HG02981 (cell line): ENCODE measurements around the gene NPY2R.
A peak's percentile ranks its signal among the peaks of the same experiment; 100 is the strongest.

Source experiments
- ATAC-seq: cut with Tn5 transposase; IDR thresholded peaks from one replicate; pipeline ENCODE4 v1.9.1; 2021; ENCODE audit warnings: mild to moderate bottlenecking, moderate library complexity; ENCODE audit not compliant: unreplicated experiment

Gene NPY2R

GRCh38 chr4:155208258-155209054, at the start of gene NPY2R:
TSS of gene NPY2R (plus strand) at chr4:155208636. CDS start at chr4:155213940, 5,304 bp downstream.
- no peak for ATAC-seq

- no peak for ATAC-seq
These were observed 47.1 kb upstream of the NPY2R start for GRCh38 chr4:155161357-155161756.

GRCh38 chr4:155164718-155165117, 43.7 kb upstream of the NPY2R start:
- ATAC-seq: no peak

DNA sequence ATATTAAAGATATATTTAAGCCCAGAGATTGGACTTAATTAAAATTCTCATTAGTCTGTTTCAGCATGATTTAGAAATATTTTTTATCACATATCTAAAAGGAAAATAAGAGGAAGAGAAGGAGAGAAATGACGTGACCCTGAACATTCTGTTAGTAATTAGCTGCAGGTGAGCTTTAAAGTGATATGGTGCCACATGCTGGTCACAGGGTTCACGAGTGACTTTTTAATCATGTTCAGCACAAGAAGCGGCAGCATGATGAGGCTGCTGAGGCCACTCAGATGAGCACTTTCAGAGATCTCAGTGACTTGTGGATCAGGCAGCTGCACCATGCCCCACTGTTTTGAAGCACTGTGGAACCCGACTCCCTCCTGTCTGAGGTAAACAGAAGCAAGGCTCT, 37.9 kb upstream of the NPY2R start:
- ATAC-seq: no peak

DNA sequence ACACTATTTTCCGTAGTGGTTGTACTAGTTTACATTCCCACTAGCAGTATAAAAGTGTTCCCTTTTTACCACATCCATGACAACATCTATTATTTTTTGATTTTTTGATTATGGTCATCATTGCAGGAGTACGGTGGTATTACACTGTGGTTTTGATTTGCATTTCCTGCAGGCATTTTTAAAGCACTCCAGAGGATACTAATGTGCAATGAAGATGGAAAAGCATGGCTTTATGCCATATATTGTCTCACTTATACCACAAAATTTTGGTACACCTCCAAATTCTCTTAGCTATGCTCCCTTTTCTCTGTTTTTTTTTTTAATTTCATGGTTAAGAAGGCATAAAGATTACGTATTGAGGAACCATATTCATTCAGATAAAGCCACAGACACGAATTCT, 35.1 kb upstream of the NPY2R start:
- no peak for ATAC-seq

GRCh38 chr4:155174668-155175067, 33.8 kb upstream of the NPY2R start:
- ATAC-seq: no peak

GRCh38 chr4:155179216-155179615, 29.2 kb upstream of the NPY2R start:
- ATAC-seq: no peak

DNA sequence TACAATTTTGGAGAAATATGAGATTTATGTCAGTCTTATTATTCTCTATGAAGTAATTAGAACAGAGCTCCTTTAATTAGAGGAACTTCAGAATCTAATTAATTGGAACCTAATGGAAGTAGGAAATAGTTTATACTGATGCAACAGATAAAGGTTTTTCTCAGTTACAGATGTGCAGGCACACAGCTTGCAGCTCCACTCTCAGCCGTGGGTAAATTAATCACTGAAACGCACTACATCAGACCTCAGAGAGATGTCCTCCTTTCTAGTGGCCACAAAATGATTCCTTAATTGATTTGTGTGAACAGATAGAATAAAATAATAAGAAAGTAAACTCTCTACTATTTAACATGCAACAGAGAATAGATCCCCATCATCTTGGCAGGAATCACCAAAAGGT, 21.5 kb upstream of the NPY2R start:
- ATAC-seq: no peak

- ATAC-seq: peak; percentile 46
These were observed 20.4 kb upstream of the NPY2R start for GRCh38 chr4:155187989-155188388.

GRCh38 chr4:155190099-155190498, 18.3 kb upstream of the NPY2R start:
- no peak for ATAC-seq

DNA sequence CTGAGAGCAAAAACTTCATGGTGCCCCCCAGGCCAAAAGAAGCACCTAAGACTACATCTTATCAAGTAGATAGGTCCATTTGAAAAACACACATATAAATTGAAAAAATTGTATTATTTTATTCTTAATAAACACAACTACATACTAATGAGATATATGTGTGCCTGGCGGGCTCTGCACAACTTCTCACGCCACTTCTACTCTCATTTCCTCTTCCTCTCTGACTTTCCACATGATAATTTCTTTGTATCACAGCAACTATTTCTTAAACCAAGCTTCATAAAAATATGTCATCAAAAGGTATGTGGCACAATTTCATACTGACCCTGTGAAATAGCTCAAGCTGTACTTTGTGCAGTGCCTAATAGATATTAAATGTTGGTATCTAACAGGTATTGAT, 10.7 kb upstream of the NPY2R start:
- ATAC-seq: no peak

DNA sequence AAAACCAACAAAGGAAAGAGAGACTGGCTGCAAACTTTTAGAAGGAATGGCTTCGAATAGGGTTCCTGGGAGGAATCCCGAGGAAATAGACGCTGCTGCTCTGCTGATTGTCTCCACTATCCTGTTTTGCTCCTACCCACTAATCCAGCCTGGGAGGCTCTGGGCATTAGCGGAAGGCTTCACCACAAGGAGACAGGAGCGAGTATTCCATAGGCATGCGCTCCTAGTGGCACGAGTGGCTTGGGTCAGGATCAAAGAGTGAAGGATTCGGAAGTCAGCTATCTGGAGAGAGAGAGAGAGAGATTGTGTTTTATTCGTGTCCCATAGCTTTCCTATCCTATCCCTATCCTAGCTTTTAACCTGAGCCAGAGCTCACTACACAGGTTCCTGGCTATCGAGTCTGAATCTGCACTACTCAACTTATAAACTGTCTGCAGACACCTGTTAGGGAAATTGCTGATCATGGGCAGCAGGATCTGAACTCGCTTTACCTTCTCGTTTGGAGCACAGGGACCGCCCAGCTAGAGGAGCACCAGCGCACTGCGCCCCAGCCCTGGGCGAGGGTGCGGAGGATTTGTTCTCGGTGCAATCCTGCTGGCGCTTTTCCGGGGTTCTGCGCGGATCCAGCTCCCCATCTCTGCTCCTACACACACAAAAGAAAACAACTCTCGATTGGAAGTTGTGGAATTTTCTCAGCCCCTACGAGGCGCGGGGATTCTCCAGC, 740 bp upstream of the NPY2R start:
- ATAC-seq: no peak

- ATAC-seq: no peak
These were observed 11.6 kb downstream of the NPY2R start for GRCh38 chr4:155220025-155220424.

- ATAC-seq: no peak
These were observed 18.7 kb downstream of the NPY2R start for GRCh38 chr4:155227131-155227530.

DNA sequence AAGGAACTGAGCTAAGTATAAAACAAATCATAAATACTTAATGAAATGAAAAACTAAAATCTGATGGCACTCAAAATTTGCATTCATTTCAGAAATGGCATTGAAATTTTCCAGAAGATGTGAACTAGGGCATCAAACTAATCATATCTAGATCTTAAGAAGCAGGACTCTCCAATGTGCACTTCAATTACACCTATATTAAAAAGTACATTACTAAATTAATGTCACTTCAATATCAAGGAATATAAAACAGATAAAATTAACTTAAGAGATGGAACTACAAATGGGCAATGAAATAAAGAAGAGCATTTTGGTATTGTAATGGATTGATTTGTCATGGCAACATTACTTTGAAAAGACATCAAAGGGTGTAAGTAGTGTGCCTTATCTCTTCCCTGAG, 20.3 kb downstream of the NPY2R start:
- no peak for ATAC-seq

DNA sequence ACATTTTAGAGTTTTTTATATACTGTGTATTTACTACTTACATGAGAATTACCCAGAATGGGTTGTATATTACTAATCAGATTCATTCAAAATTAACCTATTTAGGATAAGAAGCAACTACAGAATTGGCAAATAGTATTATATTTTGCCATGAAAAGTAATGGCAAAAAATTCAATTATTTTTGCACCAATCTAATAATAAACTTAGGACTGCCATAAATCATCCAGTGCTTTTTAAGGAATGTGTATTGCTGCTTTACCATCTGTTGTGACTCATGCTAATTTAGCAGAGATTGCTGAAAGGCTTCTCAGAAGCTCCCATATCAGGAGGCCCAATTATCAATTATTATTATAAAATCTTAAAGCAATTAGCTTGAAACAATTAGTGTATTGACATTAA, 24.0 kb downstream of the NPY2R start:
- ATAC-seq: no peak

DNA sequence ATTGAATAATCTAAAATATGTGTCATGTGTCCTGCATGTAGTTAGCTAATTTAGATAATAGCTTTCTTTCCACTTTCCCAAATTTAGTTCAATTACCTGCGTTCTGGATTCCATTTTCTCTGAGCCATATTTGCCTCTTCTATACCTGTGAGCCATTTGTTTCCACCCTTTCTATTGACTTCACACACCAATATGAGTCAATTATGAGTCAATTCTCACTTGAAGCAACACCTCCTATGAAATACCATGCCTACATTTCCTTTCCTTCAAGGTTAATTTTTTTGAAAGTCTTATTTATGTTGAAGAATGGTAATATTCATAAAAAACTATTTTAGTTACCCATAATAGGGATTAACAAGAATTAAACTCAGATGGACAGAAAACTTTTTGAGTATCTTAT, 25.8 kb downstream of the NPY2R start:
- no peak for ATAC-seq

- ATAC-seq: no peak
These were observed 29.1 kb downstream of the NPY2R start for GRCh38 chr4:155237567-155237966.

- ATAC-seq: no peak
These were observed 32.8 kb downstream of the NPY2R start for GRCh38 chr4:155241225-155241624.

GRCh38 chr4:155241664-155242063, 33.2 kb downstream of the NPY2R start:
- ATAC-seq: no peak

DNA sequence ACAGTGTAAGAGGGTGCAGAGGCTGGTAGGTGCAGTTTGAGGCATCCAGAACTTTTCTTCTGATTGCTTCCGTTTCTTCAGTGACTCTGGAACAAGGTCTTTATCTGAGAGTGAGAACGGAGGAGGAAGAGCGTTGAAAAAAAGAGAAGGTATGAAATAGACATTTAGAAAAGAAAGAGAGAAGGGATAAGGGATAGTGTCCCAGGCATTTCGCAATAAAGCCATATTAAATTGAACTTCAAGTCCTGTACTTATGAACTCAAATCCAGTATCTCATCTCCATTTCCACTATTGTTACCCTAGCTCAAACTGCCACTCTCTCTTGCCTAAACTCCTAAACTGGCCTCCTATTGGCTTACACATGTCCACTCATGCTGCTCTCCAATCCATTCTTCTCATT, 36.7 kb downstream of the NPY2R start:
- ATAC-seq: no peak
